KG1 (cell line): ENCODE data around the gene IGSF9.

Experiments
- DNase-seq: peaks from one replicate; lab custom pipeline; 2025; lab: John Stamatoyannopoulos, UW

Gene IGSF9

GRCh38 chr1:159945483-159946241, at the start of gene IGSF9:
IGSF9 (minus strand) TSS chr1:159945613; CDS start chr1:159943454, 2,159 bp downstream.
- DNase-seq = peak; percentile 40

GRCh38 chr1:159994896-159995295, 49.5 kb upstream of the IGSF9 start:
- no peak for DNase-seq

GRCh38 chr1:159993911-159994310, 48.5 kb upstream of the IGSF9 start:
- DNase-seq = no peak

GRCh38 chr1:159992161-159992560, 46.7 kb upstream of the IGSF9 start:
- DNase-seq = no peak

GRCh38 chr1:159991513-159991912, 46.1 kb upstream of the IGSF9 start:
- DNase-seq = peak; percentile 3

GRCh38 chr1:159990005-159990404, 44.6 kb upstream of the IGSF9 start:
- no peak for DNase-seq

GRCh38 chr1:159989581-159989980, 44.2 kb upstream of the IGSF9 start:
- no peak for DNase-seq

- DNase-seq = no peak
Observed at GRCh38 chr1:159988006-159988405, 42.6 kb upstream of the IGSF9 start.

- no peak for DNase-seq
Observed at GRCh38 chr1:159987186-159987585, 41.8 kb upstream of the IGSF9 start.

- DNase-seq = no peak
Observed at GRCh38 chr1:159986531-159986930, 41.1 kb upstream of the IGSF9 start.

- DNase-seq = no peak
Observed at GRCh38 chr1:159986093-159986492, 40.7 kb upstream of the IGSF9 start.

GRCh38 chr1:159985473-159985872, 40.1 kb upstream of the IGSF9 start:
- no peak for DNase-seq

- DNase-seq = no peak
Observed at GRCh38 chr1:159983681-159984080, 38.3 kb upstream of the IGSF9 start.

GRCh38 chr1:159982280-159982679, 36.9 kb upstream of the IGSF9 start:
- no peak for DNase-seq

- DNase-seq = no peak
Observed at GRCh38 chr1:159981351-159982055, 36.1 kb upstream of the IGSF9 start.

GRCh38 chr1:159980786-159981185, 35.4 kb upstream of the IGSF9 start:
- DNase-seq = no peak

GRCh38 chr1:159980076-159980475, 34.7 kb upstream of the IGSF9 start:
- no peak for DNase-seq

GRCh38 chr1:159979257-159979656, 33.8 kb upstream of the IGSF9 start:
- DNase-seq = no peak

GRCh38 chr1:159978107-159978398, 32.6 kb upstream of the IGSF9 start:
- no peak for DNase-seq

GRCh38 chr1:159977364-159978106, 32.1 kb upstream of the IGSF9 start:
- no peak for DNase-seq

- DNase-seq = no peak
Observed at GRCh38 chr1:159974350-159974965, 29.0 kb upstream of the IGSF9 start.

GRCh38 chr1:159973350-159973940, 28.0 kb upstream of the IGSF9 start:
- DNase-seq = no peak
